ENCODE results near the gene KIF7. TPM values are rescaled to one million over a fixed set of nuclear protein-coding genes. Genes with fewer than 3 reads are reported as not detected.
"Not testable (repeated sequence)": the region's sequence is repeated elsewhere in the genome, so short reads cannot be mapped to it uniquely, and the experiment has no call there.

KIF7 gene
- 2.2 TPM for total RNA-seq
- long read RNA-seq, full-length matches to known transcripts, result 1 of 9 reads
- long read RNA-seq, partial matches to known transcripts, result 1 of 9 reads
- long read RNA-seq, other reads (novel, unspliced or antisense), result 7 of 9 reads

DNA sequence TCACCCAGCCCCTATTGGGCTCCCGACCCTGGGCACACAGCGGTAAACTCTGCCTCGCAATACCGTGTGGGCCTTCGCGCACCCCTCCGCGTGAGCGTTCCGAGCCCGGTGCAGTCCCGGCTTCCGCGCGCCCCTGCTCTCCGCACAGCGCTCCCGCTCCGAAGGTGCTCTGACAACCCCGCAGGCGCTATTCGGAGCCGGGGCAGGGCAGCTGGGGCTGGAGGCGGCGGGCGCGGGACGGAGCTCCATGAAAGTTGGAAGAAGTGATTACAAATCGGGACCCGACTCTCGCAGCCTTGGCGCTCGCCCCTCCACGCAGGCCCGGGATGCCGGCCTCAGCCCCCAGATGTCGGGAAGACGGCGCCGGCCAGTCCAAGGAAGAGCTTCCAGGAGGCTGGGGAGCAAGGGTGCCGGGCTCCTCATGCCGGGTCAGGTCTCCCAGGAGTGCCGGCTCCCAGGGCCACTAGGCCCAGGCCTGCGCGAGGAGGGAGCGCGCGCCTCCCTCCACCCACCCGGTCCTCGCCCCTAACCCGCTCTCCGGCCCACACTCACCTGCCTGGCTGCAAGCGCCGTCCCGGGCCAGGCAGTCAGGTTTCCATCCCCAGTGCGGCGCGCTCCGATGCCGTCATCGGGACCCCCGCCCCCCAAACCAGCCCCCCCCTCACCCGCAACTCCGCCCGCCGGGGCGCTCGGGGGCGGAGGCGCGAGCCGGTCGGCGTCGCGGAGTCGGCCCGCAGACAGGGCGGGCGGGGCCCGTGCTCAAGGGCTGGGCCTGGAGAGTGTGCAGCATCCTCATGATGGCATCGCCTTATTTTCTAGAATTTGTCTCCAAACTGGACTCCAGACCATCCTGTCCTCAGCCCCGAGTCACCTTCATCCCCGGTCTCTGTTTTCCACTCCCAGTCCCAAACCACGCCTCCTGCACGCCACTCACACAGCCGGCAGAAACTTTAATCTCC, at the start of gene KIF7:
KIF7 (minus strand) TSS at position 621 of the 959 bp plus-strand sequence. CDS start 2,537 bp downstream, outside the sequence.
- peak; percentile 50 for DNase-seq
- peak; percentile 86 for ATAC-seq
- intact Hi-C loops (cut with micrococcal nuclease), result no loop called here

DNA sequence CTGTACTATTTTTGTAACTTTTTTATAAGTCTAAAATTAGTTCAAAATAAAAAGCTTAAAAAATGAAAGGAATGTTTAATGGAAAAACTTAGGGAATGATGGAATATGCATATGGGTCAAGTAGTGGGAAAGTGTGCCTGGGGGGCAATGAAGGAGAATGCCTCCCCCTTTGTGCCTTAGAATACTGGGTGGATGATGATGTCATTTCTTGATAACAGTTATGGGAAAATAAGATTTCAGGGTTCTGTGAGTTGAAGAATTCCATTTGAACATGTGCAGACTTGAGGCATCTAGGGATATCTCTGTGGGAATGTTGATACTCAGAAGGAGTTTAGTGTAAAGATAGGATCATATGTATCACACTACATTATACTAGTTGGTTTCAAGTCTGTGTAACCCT, 49.1 kb upstream of the KIF7 start:
- intact Hi-C loops (cut with micrococcal nuclease), result no loop called here
- ATAC-seq (no peak), DNase-seq (no peak)

GRCh38 chr15:89695198-89695597, 39.9 kb upstream of the KIF7 start:
- ATAC-seq, result no peak
- intact Hi-C loops (cut with micrococcal nuclease), result no loop called here
- no peak for DNase-seq

DNA sequence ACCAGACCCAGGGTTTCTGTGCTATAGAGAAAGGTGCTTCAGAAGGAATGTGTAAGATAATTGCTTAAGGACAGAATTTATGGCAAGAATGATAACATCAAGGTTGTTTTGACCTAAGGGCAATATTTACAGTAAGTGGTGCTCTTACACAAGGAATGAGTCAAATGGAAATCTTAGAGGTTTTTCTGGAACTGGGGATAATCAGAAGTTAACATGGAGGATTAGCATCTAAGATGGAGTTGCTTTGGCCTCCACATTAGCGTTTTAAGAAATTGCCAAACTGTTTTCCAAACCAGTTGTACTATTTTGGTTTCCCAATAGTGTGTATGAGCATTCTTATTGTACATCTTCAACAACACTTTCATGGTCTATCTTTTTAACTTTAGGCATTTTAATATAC, 38.4 kb upstream of the KIF7 start:
- ATAC-seq, result no peak
- intact Hi-C loops (cut with micrococcal nuclease), result no loop called here

GRCh38 chr15:89693091-89693490, 37.8 kb upstream of the KIF7 start:
- DNase-seq, result no peak
- no peak for ATAC-seq
- intact Hi-C loops (cut with micrococcal nuclease), result no loop called here

More for the DNA sequence above, 38.4 kb upstream of the KIF7 start:
- no peak for DNase-seq

DNA sequence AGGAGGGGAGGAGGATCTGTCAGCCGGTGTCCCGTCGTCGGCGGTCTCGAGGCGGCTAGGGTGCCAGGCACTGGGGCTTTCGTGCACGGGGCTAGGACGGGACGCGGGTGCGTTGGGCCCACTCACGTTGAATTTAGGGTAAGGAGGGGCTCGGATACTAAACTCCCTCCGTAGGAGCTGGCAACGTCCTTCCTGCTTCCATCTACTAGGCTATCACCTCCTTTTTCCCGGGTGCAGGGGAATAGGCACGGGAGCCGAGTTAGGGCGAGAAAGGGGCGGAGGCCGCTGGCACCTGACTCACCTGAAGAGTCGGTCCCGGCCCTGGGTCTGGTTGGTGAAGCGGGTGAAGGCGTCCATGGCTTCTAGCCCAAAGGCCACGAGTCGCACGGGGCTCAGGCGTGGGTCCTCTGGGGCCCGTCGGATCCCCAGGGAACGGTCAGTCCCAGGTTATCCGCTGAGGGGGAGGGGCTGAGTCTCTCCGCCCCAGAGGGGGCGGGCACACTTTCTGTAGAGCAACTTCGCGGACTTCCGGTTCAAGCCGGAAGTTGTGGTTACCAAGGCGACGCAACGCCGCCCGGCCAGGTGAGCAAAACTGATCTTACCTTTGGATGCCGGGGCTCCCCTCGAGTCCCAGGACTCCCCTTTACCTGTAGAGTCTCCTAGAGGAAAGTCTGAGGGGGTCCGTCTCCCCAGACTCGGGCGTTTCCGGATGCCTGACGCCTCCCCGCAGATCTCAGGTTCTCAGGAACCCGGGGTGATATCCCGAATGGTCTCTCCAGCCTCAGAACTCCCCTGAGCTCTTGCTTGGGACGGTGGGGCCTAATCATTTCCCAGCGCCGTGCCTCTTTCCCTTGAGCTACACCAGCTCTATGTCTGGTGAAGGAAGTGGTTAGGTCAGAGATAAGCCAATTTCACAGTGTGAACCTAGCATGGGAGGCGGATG, 35.3 kb upstream of the KIF7 start, which contains the start of the genes PEX11A and WDR93:
PEX11A (minus strand) TSS at position 479 of the 943 bp plus-strand sequence; CDS start at position 357, 122 bp downstream.
WDR93 (plus strand) TSS at position 536 of the 943 bp plus-strand sequence. CDS start 10,936 bp downstream, outside the sequence.
- peak; percentile 88 for DNase-seq
- intact Hi-C loops (cut with micrococcal nuclease), result no loop called here
- peak; percentile 97 for ATAC-seq

DNA sequence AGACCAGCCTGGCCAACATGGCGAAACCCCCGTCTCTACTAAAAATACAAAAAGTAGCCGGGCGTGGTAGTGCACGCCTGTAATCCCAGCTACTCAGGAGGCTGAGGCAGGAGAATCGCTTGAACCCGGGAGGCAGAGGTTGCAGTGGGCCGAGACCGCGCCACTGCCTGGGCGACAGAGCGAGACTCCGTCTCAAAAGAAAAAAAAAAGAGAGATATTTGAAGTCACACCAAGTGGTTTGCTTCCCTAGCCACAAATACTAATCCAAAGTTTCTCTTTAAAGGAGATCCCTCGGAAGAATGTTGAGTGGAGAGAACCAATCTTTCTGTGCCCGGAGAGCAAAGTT, 34.6 kb upstream of the KIF7 start:
- DNase-seq; intact Hi-C loops (cut with micrococcal nuclease); ATAC-seq: not testable (repeated sequence)

GRCh38 chr15:89686522-89686921, 31.3 kb upstream of the KIF7 start:
- no peak for ATAC-seq
- intact Hi-C loops (cut with micrococcal nuclease), result no loop called here

DNA sequence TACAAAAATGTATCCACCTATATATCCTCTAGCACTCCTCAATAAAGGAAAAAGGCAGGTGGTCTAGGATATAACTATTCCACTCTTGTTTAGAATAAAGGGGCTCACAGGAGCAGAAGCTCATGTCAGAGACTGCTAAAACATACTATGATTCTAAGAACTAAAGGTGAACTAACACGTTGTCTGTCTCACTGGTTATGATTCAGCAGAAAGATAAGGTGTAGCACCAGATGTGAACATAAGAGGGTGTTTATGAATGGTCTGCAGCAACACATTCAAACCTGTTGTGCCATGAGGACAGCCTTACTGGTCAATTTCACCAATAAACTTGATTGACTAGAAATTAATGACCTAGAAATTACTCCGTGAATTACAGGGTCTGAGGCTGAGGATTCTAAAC, 30.7 kb upstream of the KIF7 start:
- no peak for ATAC-seq
- DNase-seq, result no peak
- intact Hi-C loops (cut with micrococcal nuclease), result no loop called here

More at GRCh38 chr15:89686522-89686921, 31.3 kb upstream of the KIF7 start:
- no peak for DNase-seq

- DNase-seq, result no peak
- intact Hi-C loops (cut with micrococcal nuclease), result no loop called here
- ATAC-seq, result peak; percentile 11
Observed at GRCh38 chr15:89681146-89681545, 25.9 kb upstream of the KIF7 start.

DNA sequence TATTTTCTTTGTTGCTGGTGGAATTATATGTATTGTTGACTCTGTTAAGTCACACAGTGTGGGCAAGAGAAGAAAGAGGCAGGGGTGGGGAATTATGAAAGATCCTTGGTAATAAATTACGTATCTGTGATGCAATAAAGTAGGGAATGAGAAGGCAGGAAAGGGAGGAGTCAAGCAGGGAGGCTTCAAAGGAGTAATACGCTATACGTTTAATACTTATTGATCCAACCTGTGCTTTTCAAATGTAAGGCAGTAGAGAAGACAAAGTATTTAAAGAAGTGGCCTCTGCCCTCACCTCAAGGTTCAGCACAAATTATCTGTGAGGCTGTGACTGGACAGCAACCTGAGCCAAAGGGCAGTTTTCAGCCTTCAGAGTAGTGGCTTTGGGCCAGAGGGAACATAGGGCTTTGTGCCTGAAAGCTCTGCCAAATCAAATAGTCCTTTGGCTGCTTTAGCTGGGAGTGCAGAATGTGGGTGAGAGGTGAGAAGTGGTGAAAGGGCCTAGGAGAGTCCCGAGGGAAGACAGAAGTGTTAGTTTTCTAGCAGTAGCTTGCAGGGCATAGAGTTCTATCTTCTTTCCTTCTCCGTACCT, 25.1 kb upstream of the KIF7 start:
- ATAC-seq (peak; percentile 95), DNase-seq (no peak)
- intact Hi-C loops (cut with micrococcal nuclease), result no loop called here

GRCh38 chr15:89679212-89679611, 23.9 kb upstream of the KIF7 start, which contains the start of gene PLIN1:
PLIN1 (minus strand) TSS chr15:89679367; CDS start chr15:89677489, 1,878 bp downstream.
- ATAC-seq (no peak), DNase-seq (no peak)
- intact Hi-C loops (cut with micrococcal nuclease), result no loop called here

GRCh38 chr15:89677381-89677780, 22.1 kb upstream of the KIF7 start:
- intact Hi-C loops (cut with micrococcal nuclease), result no loop called here
- no peak for DNase-seq
- ATAC-seq, result no peak

GRCh38 chr15:89675606-89676005, 20.3 kb upstream of the KIF7 start:
- ATAC-seq (no peak), DNase-seq (no peak)
- intact Hi-C loops (cut with micrococcal nuclease), result no loop called here

DNA sequence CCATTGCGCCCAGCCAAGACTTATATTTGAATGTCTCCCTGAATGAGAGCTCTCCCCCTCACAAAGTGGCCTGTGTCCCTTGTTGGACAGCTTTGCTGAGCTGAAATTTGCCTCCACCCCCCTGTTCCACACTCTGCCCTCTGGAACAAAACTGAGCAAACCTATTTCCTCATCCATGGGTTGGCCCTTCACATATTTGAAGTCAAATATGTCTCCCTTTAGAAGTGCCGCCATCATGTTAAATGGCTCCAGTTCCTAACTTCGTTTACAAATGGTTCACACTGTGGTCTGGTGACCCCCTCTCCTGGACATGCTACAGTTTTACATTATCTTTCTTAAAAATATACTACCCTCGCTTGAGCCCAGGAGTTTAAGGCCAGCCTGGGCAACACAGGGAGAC, 19.3 kb upstream of the KIF7 start:
- ATAC-seq (no peak), DNase-seq (no peak)
- intact Hi-C loops (cut with micrococcal nuclease), result no loop called here

GRCh38 chr15:89673165-89673512, 17.9 kb upstream of the KIF7 start:
- no peak for DNase-seq
- no peak for ATAC-seq

DNA sequence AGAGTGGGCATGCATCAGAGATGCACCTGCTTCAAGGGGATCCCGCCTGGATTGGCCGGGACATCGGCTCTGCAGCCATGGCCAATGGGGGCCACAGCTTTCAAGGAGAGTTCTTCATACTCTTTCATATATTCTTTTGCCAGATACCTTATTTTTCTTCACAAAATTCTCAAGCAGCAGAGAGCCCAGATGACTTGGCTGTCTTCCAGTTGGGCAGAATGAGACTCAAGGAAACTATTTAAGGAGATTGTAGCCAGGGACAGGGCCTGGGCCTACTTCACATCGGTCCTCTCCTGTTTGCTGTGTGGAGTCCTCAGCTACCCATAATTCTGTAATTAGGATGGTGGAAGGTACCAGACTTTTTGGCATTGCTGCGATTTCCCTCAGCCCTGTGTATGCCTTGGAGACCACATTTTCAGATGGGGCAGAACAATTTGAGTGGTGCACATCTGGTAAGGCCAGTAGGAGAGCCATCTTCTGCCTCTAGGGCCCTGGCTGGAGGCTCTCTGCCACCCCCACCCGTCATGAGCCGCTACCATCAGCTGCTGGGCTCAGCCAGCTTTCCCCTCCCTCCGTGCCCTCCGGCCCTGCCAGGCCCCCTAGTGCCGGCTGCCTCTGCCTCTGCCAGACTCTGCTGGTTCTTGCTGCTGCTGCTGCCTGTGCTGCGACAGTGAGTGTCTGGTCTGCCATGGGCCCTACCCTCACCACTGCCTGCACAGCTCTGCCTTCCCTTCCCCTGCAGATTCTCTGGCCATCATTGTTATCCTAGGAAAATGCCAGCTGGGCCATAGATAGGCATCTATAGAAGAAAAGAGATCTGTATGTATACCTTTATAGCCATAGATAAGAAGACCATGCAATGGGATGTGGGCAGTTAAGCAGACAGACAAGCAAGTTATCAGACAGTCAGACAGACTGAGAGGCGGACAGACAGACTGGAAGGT, 17.2 kb upstream of the KIF7 start:
- intact Hi-C loops (cut with micrococcal nuclease), result no loop called here
- ATAC-seq, result no peak
- no peak for DNase-seq

More at GRCh38 chr15:89673165-89673512, 17.9 kb upstream of the KIF7 start:
- intact Hi-C loops (cut with micrococcal nuclease), result no loop called here

DNA sequence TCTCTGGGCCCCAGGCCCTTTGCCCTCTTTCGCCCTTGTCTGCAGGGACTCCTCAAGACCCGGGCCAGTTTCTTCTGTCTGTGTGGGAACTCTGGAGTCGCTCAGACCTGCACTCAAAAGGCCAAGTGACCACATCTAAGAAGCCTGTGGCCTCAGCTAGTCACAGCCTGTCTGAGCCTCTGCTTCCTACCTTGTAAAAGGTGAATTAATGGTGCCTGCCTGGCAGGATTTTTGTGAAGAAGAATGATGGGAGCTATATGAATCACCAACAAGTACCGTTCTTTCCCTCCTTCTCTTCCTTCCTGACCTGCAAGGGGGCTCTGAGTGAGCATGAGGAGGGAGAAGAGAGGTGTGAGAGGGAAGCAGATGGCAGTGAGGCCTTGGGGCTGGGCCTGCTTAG, 16.4 kb upstream of the KIF7 start:
- DNase-seq (no peak), ATAC-seq (no peak)
- intact Hi-C loops (cut with micrococcal nuclease), result no loop called here

Data from left ventricle myocardium superior (tissue), 1 donor.